NCI-H82 treated with DMSO at 0.1 percent for 48 hours (cell line): ENCODE data around the gene SLC15A3.

Experiments
- DNase-seq: peaks from one replicate; lab custom pipeline; 2025; ENCODE audit not compliant: unreplicated experiment; lab: John Stamatoyannopoulos, UW

The SLC15A3 gene

DNA sequence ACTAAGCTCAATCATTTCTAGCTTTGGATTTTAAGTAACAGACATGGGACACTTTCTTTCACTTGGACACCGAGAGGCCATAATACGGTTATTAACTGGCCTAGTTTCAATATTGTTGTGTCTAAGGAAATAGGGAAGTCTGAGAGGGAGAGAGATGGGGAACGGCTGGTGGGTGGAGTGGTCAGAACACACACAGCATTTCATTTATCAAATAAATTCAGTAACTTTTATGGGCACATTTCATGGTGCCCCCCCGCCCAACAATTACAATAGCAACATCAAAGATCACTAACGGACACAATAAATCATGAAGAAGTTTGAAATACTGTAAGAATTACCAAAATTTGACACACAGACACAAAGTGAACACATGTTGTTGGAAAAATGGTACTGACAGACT is 56.3 kb downstream of the SLC15A3 start:
- DNase-seq = no peak

DNA sequence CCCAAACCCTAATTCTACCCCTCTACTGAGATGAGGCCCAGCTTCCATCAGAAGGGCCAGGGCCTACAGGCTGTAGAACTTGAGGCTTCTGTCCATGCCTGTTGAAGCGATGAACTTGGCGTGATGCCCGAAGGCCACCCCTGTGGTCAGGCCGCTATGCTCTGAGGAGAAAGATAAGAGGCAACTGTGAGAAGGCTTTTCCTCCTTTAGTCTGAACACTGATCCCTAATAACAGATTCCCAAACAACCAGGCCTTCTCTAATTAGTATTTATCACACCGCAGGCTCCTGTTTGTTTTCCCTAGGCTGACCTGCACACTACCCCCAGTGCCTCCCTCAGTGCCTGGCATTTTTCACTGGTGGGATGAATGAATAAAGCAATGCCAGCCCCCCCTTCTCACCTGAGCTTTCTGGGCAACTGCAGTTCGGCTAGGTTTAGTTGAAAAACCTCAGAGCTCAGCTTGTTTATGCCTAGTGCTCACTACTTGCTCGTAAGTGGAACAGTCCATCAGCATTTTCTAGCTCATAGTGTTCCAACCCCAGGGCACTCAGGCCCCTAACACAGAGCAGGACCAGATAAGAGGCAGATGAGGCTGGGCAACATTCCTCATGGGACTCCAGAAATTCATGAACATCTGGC is 60.8 kb downstream of the SLC15A3 start:
- DNase-seq = no peak

DNA sequence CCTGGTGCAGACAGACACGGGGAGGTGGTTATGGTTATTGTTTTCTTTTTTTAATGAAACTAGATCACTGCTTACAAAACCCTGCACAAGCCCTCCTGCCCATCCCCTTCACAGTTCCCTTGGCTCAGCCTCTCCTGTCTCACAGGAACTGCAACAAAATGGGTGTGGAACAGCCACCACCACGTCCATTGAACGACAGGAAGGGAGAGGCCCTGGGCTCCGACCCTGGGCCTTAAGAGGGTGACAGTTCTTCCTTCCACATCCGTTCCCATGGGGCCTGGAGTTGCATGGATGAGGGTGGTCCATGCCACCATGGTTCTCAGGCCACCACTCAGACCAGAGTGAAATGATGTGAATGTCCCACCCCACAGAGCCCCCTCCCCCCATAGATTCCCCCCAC is 61.3 kb downstream of the SLC15A3 start:
- DNase-seq = no peak

DNA sequence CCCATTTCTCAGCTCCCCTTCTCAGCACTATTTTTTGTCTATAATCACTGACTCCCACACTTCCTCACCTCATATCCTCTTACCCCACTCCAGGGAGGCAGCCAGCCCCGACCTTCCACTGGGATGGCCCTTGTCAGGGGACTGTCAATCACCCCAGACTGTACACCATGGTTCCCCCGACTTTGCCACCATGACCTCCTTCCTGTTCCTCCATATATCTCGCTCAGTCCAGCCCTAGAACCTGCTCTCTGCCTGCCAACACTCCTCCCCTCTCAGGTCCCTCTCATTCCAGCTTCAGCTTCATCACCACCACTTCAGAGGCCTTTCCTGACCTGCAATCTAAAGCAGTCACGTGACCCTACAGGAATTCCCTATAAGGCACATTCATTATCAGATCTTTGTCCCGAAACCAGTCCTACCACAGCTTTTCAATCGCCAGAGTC is 62.1 kb downstream of the SLC15A3 start:
- no peak for DNase-seq

DNA sequence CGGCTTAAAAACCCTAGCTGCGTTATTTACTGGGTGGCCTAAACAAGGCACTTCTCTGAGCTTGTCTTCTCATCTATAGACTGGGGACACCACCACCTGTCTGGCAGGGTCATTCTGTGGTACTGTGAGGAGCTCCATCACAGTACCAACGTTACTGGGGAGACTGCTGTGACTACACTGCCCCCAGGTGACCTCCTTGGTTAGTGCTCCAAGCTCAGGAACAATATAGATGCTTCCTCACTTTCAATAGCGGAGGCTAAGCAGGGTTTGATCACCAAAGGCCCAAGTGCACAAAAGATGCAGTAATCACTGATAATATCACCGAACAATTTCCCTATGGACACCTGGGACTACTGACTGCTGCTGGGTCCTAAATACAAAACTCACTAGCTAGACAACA is 64.4 kb downstream of the SLC15A3 start:
- DNase-seq = no peak
